ENCODE results near the gene ADAMTSL1. TPM values are rescaled to one million over a fixed set of nuclear protein-coding genes. Genes with fewer than 3 reads are reported as not detected.

The ADAMTSL1 gene
- total RNA-seq, 3 donors from 2014 or later, result 3.6 to 7.5 (median 4.2) TPM

- no peak for TF ChIP-seq POLR2AphosphoS5 (IDR thresholded peaks at IDR 0.05)
- TF ChIP-seq POLR2A (IDR thresholded peaks at IDR 0.05), result no peak
- TF ChIP-seq, protein P1, sequence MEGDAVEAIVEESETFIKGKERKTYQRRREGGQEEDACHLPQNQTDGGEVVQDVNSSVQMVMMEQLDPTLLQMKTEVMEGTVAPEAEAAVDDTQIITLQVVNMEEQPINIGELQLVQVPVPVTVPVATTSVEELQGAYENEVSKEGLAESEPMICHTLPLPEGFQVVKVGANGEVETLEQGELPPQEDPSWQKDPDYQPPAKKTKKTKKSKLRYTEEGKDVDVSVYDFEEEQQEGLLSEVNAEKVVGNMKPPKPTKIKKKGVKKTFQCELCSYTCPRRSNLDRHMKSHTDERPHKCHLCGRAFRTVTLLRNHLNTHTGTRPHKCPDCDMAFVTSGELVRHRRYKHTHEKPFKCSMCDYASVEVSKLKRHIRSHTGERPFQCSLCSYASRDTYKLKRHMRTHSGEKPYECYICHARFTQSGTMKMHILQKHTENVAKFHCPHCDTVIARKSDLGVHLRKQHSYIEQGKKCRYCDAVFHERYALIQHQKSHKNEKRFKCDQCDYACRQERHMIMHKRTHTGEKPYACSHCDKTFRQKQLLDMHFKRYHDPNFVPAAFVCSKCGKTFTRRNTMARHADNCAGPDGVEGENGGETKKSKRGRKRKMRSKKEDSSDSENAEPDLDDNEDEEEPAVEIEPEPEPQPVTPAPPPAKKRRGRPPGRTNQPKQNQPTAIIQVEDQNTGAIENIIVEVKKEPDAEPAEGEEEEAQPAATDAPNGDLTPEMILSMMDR (IDR thresholded peaks at IDR 0.05), result no peak
- H3K36me3 ChIP-seq, result no peaks in the 10 kb centered on the region
- intact Hi-C loops (cut with DNase I; ENCODE audit: low total_unique reads), result no loop called here
- no peaks in the 10 kb centered on the region for H3K27me3 ChIP-seq
- no peak overlapping the region for H3K27ac ChIP-seq
- no peak for DNase-seq (ENCODE audit: low spot score in 2 of 2)
- H3K4me1 ChIP-seq, result no peaks in the 10 kb centered on the region
- no peak overlapping the region for H3K4me3 ChIP-seq
- no peaks in the 10 kb centered on the region for H3K9me3 ChIP-seq
Measured at GRCh38 chr9:18754537-18754936, 280.6 kb downstream of the ADAMTSL1 start.

DNA sequence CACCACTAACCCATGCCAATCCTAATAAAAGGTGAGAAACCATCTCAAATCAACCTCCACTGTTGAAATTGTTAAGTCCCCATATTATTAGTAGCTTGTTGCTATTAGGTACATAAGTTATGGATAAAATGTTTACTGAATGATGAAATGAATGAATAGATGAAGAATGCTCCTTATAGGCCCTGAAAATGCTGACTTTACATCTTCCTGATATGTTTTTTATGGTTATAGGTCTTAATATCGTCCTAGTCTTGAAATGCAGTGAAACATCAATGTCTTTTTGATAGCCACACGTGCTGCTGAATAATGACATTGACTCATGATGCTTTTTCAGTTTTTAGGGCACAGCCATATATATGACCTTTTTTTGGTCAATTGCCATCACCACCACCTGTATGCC lies 281.3 kb downstream of the ADAMTSL1 start:
- TF ChIP-seq, protein P1 (IDR thresholded peaks at IDR 0.05), result no peak
- TF ChIP-seq POLR2A (IDR thresholded peaks at IDR 0.05) (no peak), POLR2AphosphoS5 (IDR thresholded peaks at IDR 0.05) (no peak)
- H3K27ac ChIP-seq, result no peak overlapping the region
- no peaks in the 10 kb centered on the region for H3K4me1 ChIP-seq
- DNase-seq (ENCODE audit: low spot score in 2 of 2), result no peak
- no peaks in the 10 kb centered on the region for H3K9me3 ChIP-seq
- H3K4me3 ChIP-seq, result no peak overlapping the region
- intact Hi-C loops (cut with DNase I; ENCODE audit: low total_unique reads), result no loop called here
- no peaks in the 10 kb centered on the region for H3K27me3 ChIP-seq
- H3K36me3 ChIP-seq, result no peaks in the 10 kb centered on the region

- no peaks in the 10 kb centered on the region for H3K9me3 ChIP-seq
- H3K27me3 ChIP-seq, result no peaks in the 10 kb centered on the region
- no peak for TF ChIP-seq POLR2AphosphoS5 (IDR thresholded peaks at IDR 0.05)
- TF ChIP-seq, protein P1 (IDR thresholded peaks at IDR 0.05), result no peak
- no peak for TF ChIP-seq POLR2A (IDR thresholded peaks at IDR 0.05)
- peak overlapping the region in 1 of 2 donors; percentile 21 for H3K27ac ChIP-seq
- H3K4me1 ChIP-seq, result no peaks in the 10 kb centered on the region
- intact Hi-C loops (cut with DNase I; ENCODE audit: low total_unique reads), result no loop called here
- H3K36me3 ChIP-seq, result no peaks in the 10 kb centered on the region
- no peak for DNase-seq (ENCODE audit: low spot score in 2 of 2)
- no peak overlapping the region for H3K4me3 ChIP-seq
Measured at GRCh38 chr9:18756712-18757125, 282.8 kb downstream of the ADAMTSL1 start.

- H3K9me3 ChIP-seq, result no peaks in the 10 kb centered on the region
- H3K4me1 ChIP-seq, result no peaks in the 10 kb centered on the region
- TF ChIP-seq POLR2A (IDR thresholded peaks at IDR 0.05), result no peak
- TF ChIP-seq, protein P1 (IDR thresholded peaks at IDR 0.05), result no peak
- no peak for TF ChIP-seq POLR2AphosphoS5 (IDR thresholded peaks at IDR 0.05)
- DNase-seq (ENCODE audit: low spot score in 2 of 2), result no peak
- H3K27ac ChIP-seq, result no peak overlapping the region
- H3K27me3 ChIP-seq, result no peaks in the 10 kb centered on the region
- no peaks in the 10 kb centered on the region for H3K36me3 ChIP-seq
- intact Hi-C loops (cut with DNase I; ENCODE audit: low total_unique reads), result no loop called here
- H3K4me3 ChIP-seq, result no peak overlapping the region
Measured at GRCh38 chr9:18759827-18760226, 285.9 kb downstream of the ADAMTSL1 start.

DNA sequence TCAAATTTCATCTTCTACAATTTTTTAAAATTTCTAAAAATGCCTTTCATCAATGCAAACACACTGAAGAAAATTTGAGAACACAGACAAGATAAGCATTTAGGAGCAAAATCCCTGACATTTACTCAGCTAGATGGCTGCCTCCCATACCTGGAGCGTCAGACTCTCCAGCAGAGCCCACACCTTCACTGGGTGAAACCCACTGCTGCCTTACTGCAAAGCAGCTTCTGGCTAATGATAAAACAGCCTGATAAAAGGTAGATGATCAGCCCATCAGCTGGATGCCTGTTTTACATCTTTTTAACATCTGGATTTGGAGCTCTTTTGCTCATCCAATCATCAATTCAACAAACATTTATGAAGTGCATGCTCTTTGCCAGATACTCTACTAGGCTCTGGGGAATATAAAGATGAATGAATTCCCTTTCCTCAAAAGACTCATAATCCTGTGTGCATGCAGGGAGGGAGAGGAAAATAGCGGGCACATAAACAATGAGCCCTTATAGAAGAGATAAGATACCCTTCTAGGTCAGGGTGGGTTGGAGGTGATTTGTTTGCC lies 287.9 kb downstream of the ADAMTSL1 start:
- Histone ChIP-seq H3K27me3 (no peaks in the 10 kb centered on the region), H3K4me3 (no peak overlapping the region), H3K36me3 (no peaks in the 10 kb centered on the region), H3K4me1 (no peaks in the 10 kb centered on the region), H3K9me3 (no peaks in the 10 kb centered on the region), H3K27ac (no peak overlapping the region)
- intact Hi-C loops (cut with DNase I; ENCODE audit: low total_unique reads), result no loop called here
- TF ChIP-seq, protein P1 (IDR thresholded peaks at IDR 0.05), result no peak
- no peak for TF ChIP-seq POLR2AphosphoS5 (IDR thresholded peaks at IDR 0.05)
- no peak for DNase-seq (ENCODE audit: low spot score in 2 of 2)
